GM12878 (cell line): ENCODE measurements around the gene DUSP22.

ENCODE experiments used
- CTCF ChIP-seq, 3 experiments: IDR thresholded peaks in 2 of 3; conservative IDR thresholded peaks in 1 of 3; 2 replicates each; pipeline ENCODE4 v1.5.1; 2011; ENCODE audit warnings: low read depth in 3 of 3, low read length in 3 of 3, mild to moderate bottlenecking in 3 of 3, control low read depth in 2 of 3, moderate library complexity in 2 of 3, inconsistent platforms in 1 of 3, mixed read lengths in 1 of 3; ENCODE audit not compliant: control insufficient read depth in 2 of 3, insufficient read depth in 1 of 3; ENCODE audit errors: extremely low read depth in 1 of 3
- MXI1 ChIP-seq: fragments of 150-350 bp; IDR thresholded peaks from 2 replicates; pipeline ENCODE4 v1.6.1; 2011; ENCODE audit warnings: low read depth, mild to moderate bottlenecking, inconsistent platforms, low read length, improper control_type of control experiment
- MYC ChIP-seq: IDR thresholded peaks from 2 replicates; pipeline ENCODE4 v1.6.1; 2011; ENCODE audit warnings: mild to moderate bottlenecking, low read length, moderate library complexity, inconsistent platforms; ENCODE audit not compliant: insufficient read depth, insufficient replicate concordance, insufficient read length, severe bottlenecking
- POLR2AphosphoS5 ChIP-seq: IDR thresholded peaks from 2 replicates; pipeline ENCODE4 v1.6.1; 2011; ENCODE audit warnings: mild to moderate bottlenecking, low read length, inconsistent platforms
- PRDM15 ChIP-seq: fragments of 450-650 bp; formaldehyde crosslinking; IDR thresholded peaks from 2 replicates; pipeline ENCODE4 v1.4.0; 2020; ENCODE audit warnings: mild to moderate bottlenecking, moderate library complexity

GRCh38 chr6:298233-299103 is 6.2 kb downstream of the DUSP22 start:
- TF ChIP-seq PRDM15 (CRISPR knock-in tag) = no peak
- no peak for TF ChIP-seq CTCF (IDR thresholded peaks at IDR 0.05 in 2 of 3, conservative IDR thresholded peaks at IDR 0.05 in 1 of 3; ENCODE audit: control insufficient read depth in 2 of 3, extremely low read depth in 1 of 3, insufficient read depth in 1 of 3, low read depth in 3 of 3, low read length in 3 of 3)
- TF ChIP-seq MXI1 = no peak
- no peak for TF ChIP-seq POLR2AphosphoS5
- TF ChIP-seq MYC = no peak
